PFSK-1 (cell line): ENCODE measurements around the gene ITGA1.

Experiments
- FOXP2 ChIP-seq: optimal IDR thresholded peaks from 2 replicates; pipeline ENCODE3; 2011; ENCODE audit warnings: borderline replicate concordance, control low read depth, inconsistent platforms; ENCODE audit not compliant: insufficient read depth; ENCODE audit errors: extremely low read length, extremely low read depth
- POLR2AphosphoS5 ChIP-seq: IDR thresholded peaks from 2 replicates; pipeline ENCODE4 v1.6.1; 2012; ENCODE audit warnings: low read depth, mild to moderate bottlenecking, control low read depth, low read length, moderate library complexity
- SIN3A ChIP-seq: IDR thresholded peaks from 2 replicates; pipeline ENCODE4 v1.6.1; 2012; ENCODE audit warnings: mild to moderate bottlenecking, low read length, moderate library complexity, borderline replicate concordance; ENCODE audit not compliant: insufficient read depth
- TAF1 ChIP-seq: IDR thresholded peaks from 2 replicates; pipeline ENCODE4 v1.6.1; 2012; ENCODE audit warnings: low read length, control low read depth, borderline replicate concordance; ENCODE audit not compliant: insufficient read depth
- TF ChIP-seq, protein P1 (sequence below), 2 experiments: IDR thresholded peaks; 2 replicates each; pipeline versions ENCODE4 v1.6.1 to v1.8.0; 2011 to 2012; ENCODE audit warnings: low read depth in 2 of 2, low read length in 2 of 2, control low read depth in 1 of 2, inconsistent platforms in 1 of 2, mild to moderate bottlenecking in 1 of 2, moderate library complexity in 1 of 2; ENCODE audit not compliant: insufficient read depth in 1 of 2

The ITGA1 gene

DNA sequence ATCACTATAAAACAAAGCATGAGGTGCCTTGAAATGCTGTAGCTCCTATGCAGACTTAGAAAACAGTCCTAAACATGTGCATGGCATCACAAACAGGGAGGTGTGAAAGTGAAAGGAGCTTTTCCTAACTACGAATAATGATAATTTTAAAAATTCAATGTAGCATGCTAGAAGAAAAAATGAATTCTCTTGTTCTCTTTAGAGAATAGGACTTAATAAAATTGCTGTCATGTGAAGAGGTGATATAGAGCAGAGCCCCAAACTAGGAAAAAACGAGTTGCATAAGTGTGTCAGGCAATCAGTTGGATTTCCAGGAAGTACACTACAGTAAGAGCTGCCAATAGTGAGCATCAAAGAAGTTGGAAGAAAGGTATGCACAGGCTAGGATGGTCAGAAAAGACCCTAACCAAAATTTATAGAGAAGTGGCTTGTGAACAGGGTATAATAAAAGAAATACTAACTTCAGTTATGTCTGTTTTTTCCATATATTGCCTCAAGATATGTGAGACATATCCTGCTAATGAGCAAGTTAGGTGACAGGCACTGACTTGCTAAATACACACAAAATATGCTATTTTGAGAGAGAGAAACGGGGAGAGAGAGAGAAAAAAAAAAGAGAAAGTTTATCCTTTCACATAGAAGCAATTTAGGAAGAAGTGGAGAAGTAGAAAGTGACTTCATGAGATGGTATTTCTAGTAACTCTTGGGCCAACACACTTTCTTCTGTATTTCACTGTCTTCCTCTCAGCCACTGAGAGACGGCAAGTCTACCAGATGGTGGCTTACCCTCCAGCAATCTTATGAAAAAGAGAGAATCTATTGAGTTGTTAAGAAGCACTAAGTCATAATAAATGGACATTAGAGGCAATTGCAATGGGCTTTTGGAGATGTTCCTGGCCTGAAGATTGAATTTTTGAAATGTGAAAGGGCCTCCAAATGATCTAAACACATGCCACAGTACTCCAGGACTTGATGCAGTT is 219.5 kb downstream of the ITGA1 start:
- TF ChIP-seq FOXP2 (no peak), SIN3A (no peak), TAF1 (no peak), POLR2AphosphoS5 (no peak)
- TF ChIP-seq, protein P1, sequence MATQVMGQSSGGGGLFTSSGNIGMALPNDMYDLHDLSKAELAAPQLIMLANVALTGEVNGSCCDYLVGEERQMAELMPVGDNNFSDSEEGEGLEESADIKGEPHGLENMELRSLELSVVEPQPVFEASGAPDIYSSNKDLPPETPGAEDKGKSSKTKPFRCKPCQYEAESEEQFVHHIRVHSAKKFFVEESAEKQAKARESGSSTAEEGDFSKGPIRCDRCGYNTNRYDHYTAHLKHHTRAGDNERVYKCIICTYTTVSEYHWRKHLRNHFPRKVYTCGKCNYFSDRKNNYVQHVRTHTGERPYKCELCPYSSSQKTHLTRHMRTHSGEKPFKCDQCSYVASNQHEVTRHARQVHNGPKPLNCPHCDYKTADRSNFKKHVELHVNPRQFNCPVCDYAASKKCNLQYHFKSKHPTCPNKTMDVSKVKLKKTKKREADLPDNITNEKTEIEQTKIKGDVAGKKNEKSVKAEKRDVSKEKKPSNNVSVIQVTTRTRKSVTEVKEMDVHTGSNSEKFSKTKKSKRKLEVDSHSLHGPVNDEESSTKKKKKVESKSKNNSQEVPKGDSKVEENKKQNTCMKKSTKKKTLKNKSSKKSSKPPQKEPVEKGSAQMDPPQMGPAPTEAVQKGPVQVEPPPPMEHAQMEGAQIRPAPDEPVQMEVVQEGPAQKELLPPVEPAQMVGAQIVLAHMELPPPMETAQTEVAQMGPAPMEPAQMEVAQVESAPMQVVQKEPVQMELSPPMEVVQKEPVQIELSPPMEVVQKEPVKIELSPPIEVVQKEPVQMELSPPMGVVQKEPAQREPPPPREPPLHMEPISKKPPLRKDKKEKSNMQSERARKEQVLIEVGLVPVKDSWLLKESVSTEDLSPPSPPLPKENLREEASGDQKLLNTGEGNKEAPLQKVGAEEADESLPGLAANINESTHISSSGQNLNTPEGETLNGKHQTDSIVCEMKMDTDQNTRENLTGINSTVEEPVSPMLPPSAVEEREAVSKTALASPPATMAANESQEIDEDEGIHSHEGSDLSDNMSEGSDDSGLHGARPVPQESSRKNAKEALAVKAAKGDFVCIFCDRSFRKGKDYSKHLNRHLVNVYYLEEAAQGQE (IDR thresholded peaks at IDR 0.05; ENCODE audit: insufficient read depth in 1 of 2, low read depth in 2 of 2, low read length in 2 of 2) = no peak

DNA sequence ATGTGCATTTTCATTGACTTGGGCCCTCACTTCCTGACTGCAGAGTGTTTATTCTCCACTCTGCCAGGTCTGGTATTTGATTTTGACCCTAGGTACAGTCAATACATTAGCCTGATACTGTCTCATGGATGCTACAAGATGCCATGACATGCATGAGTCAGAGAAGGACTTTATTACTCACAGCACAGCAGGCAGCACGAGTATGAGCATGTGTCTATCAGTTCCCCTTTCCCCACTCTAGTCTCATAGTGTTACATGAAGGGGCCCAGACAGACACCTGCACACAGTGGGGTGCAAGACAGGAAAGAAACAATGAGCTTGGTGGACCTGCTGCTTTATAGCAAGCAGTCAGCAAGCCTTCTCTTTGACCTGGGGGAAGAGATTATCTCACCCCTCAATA is 221.0 kb downstream of the ITGA1 start:
- TF ChIP-seq TAF1 (no peak), POLR2AphosphoS5 (no peak), FOXP2 (no peak), SIN3A (no peak)
- TF ChIP-seq, protein P1 (IDR thresholded peaks at IDR 0.05; ENCODE audit: insufficient read depth in 1 of 2, low read depth in 2 of 2, low read length in 2 of 2) = no peak
